Measurements from ENCODE around the gene ALS2.
"Not testable (repeated sequence)": the region's sequence is repeated elsewhere in the genome, so short reads cannot be mapped to it uniquely, and the experiment has no call there.

Gene ALS2

DNA sequence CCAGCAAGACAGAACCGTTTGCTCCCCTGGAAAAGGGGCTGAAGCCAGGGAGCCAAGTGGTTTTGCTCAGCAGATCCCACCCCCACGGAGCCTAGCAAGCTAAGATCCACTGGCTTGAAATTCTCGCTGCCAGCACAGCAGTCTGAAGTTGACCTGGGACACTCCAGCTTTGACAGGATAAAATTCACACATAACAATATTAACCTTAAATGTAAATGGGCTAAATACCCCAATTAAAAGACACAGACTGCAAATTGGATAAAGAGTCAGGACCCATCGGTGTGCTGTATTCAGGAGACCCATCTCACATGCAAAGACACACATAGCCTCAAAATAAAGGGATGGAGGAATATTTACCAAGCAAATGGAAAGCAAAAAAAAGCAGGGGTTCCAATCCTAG lies 109.5 kb downstream of the ALS2 start:
- DNase-seq = not testable (repeated sequence)

DNA sequence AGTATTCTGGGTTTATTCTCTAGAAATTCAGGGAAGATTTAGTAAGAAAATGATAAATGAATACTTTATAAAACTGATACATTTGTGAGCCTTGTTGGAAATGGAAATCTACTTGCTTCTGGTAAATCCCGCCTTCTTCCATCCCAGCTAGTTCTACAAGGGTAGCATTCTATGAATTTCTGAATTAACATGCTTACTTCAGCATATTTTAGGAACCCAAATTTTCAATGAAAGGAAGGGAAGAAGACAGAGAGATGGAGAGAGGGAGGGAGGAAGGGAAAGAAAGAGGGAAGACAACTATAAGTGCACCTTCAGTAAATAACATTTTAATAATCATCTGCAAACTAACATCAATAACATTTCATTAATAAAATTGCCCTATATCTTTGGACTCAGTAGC lies 110.9 kb downstream of the ALS2 start:
- no peak for DNase-seq

DNA sequence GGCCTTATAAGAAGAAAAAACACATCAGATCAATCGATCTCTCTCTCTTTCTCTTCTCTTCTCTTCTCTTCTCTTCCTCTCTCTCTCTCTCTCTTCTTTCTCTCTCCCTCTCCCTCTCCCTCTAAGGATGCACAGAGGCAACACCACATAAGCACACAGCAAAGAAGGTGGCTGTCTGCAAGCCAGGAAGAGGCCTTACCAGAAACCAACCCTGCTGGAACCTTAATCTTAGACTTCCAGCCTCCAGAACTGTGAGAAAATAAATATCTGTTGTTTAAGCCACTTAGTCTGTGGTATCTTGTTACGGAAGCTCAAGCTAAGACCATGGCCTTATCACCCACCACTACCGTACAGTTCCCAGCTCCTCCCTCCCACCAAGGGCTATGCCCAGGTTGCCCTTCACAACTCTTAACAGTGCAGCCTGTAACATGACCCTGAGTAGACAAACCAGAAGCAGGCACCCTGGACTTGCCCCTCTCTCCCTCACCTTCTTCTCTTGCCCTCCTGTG lies 112.3 kb downstream of the ALS2 start:
- no peak for DNase-seq

DNA sequence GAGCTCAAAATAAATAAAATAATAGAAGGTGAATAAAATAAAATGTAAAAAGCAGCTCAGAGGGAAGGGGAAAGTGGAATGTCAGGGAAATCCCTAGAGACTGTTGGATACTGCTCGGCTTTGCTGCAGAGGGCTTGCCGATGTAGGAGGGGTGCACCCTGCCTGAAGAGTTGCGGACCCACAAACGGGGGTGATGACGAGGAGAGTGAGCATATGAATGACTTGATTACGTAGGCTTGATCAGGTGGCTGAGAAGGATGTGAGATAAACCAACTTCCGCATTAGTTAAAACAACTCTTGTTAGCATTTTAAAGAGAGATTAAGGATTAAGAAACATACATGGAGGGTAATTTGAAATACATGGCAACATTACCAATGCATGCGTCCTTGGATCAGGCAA lies 116.4 kb downstream of the ALS2 start:
- no peak for DNase-seq

DNA sequence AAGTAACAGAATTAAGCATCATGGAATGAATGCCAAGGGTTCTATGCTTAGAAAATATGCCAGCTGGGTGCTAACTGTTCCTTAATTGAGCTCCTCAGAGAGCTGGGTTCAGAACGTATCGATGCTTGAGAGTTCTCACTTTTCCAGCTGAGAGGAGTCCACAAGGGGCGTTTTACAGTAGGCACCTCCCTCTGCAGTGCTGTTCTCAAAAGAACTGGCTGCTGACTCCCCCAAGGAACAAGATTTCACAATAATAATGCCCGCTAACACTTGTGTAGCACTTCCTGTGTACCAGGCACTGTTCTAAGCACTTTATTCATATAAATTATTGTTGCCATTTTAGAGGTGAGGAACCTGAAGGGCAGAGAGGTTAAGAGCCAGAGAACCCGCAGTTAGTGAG lies 119.4 kb downstream of the ALS2 start:
- DNase-seq = no peak

DNA sequence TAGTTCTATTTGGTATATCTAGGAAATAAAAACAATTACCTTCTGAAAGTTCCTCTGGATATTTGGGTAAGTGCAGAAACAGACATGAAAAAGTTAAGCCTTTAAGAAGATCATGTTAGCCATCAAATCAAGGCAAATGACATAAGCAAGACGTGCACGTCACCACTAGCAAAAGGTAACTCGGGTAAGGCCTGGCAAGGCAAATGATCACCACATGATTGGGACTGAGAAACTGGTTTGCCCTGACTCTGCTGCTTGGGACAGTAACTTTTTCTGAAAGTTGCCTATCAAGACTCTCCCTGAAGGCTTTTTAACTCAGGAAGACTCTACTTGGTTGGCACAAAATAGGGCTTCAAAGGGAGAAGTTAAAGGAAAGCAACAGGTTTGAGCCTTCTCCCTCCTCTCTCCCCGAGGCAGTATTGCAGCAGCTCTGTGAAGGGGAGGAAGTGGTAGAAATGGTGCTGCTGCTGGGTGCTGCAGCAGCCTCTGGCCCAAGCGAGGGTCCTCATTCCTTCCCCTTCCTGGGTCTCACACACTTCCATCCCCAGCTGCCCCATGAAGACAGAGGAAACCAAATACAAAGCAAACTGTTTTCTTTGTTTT lies 120.3 kb downstream of the ALS2 start:
- no peak for DNase-seq

DNA sequence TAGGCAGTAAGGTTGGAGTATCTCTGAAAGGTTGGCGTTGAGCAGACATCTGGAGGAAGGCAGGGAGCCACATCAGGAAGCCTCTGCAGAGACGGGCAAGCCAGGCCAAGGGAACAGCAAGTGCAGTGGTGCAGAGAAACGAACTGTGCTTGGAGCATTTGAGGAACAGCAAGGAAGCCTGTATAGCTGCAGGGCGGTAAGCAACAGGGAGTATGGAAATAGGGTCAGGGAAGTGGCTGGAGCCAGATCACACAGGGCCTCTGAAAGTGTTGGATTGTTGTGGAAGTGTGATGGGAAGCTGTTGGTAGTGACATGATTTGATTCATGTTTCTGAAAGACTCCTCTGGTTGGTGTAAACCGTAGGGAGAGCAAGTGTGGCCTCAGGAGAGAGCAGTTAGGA lies 124.0 kb downstream of the ALS2 start:
- no peak for DNase-seq

DNA sequence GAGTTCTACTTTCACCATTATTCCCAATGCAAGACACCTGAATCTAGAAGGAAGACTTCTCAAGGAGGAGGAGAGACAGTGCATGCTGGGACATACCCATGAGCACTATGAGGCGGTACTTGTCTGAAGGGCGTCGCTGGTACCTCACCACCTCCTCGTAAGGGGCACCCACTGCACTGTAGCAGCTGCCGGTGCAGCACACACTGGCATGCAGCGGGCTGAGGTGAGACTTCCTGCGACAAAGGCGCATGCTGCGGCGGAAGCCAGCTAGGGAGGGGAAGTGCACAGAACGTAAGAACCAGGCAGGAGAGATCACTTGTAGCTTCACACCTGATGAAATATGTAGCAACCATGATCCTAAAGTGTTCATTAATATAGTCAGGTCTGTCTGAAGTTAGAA lies 124.6 kb downstream of the ALS2 start:
- DNase-seq = no peak

DNA sequence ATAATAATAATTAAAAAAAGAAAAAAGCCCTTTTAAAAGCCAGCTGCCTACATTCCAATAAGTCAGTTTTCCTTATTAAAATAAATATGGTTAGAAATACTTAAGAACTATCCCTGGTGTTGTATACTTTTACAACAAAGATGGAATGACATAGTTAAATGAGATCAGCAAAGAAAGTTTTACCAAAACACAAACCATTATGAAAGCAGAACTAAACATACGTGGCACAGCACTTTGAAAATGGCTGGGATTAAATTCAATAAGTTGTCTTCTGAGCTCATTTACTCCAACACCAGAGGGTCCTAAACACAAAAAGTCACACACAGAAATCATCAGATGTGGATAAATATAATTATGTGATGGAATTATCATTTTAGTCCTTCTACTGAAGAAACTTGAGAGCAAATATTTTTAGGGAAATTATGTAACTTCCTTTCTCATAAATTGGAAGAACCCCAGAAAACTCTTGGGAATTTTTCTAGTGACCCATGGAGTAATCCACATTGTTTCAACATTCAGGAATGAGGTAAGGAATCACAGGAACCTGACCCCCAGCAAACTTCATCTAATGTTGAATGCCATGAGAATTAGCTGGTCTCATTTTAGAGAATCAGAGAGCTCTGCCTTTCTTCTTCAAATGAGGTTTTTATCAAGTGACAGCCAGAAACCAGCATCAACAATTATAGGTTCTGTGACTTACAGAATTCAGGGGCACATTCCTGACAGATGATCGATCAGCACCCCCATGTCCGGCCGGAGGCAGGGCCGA lies 125.9 kb downstream of the ALS2 start:
- no peak for DNase-seq

DNA sequence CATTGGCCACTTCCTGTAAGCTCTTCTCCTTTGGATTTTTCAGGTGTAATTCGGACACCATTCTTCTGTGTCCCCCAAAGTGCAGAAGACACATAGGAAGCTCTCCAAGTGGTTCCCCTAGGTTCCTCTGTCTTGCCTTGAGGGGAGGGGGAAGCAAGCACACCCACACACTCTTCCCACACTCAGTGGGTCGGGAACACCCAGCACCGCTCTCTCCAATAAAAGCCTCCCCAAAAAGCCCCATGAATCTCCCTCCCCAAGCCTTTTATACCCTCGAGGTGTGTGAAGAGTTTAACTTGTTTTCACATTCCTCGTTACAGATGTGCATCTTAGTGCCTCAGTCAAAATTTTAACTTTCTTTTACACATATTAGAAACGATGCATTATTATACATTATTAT lies 127.5 kb downstream of the ALS2 start:
- DNase-seq = no peak

All from stimulated activated naive CD4-positive, alpha-beta T cell (primary cell).